Measurements from ENCODE around the gene FBN3. TPM values are rescaled to one million over a fixed set of nuclear protein-coding genes. Genes with fewer than 3 reads are reported as not detected.

Gene FBN3
- total RNA-seq = not detected in 2 replicates

DNA sequence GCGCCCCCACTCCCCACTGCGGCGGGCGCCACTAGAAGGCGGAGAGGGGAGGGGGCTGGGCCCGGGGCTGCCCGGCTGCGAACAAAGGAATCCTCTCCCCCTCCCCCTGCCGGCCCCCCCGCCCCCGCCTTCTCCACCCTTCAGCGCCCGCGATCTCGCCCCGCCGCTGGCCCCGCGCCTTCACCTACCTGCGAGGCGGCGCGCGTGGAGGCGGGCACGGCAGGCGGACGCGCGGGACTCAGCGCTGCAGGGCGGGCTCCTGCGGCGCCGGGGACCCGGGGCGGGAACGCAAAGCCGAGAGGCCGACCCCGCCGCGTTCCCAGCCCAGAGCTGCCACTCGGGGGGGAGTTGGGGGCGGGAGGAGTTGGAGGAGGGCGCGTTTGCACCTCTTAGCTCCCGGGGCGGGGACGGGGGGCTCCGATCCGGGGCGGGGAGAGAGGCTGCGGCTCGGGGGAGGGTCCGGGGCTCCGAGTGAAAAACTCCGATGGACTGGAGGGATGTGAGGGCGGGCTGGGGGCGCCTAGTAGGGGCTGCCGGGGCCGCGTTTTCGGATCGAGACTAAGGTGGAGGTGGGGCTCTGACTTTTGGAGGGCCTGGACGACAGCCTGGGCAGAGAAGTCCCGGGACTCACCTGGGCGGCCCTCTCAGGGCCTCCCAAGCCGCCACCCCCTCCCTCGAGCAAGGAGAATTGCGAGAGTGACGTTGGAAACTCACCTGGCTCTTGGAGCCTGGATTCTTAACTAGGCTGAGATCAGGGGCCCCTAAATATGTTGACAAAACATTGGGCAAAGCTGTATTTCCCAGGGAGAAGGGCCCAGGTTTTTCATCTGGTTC lies at the start of gene FBN3:
Gene FBN3 (minus strand): TSS at position 332 of the 834 bp plus-strand sequence. CDS start 2,112 bp downstream, outside the sequence.

DNA sequence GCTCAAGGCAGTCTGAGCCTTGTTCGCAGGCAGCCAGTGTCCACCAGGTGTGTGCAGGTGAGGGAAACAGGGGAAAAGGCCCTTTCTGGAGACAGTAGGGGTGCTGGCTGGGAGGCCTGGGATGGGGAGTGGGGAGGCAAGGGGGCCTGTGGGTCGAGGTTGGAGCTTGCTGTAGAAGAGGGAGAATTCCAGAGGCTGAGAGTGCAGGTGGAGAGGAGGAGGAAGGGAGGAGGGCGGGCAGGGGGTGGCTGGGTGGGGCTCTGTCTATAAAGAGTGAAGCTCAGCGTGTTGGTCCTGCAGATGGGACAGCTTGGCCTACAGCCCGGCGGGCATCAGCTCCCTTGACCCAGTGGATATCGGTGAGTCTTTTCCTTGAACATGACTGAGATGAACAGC lies 96.9 kb downstream of the FBN3 start, which contains the start of gene CCL25:
Gene CCL25 (plus strand): TSS at position 297 of the 396 bp plus-strand sequence. CDS start 290 bp downstream, outside the sequence.

Other genes starting within 250 kb of the FBN3 start
- gene MAP2K7, start 245.7 kb downstream of the FBN3 start, total RNA-seq = 7.6 and 10.7 TPM in 2 replicates
- 1.2 and 1.7 TPM in 2 replicates for gene TGFBR3L, start 234.8 kb downstream of the FBN3 start, total RNA-seq
- gene SNAPC2, start 229.3 kb downstream of the FBN3 start, total RNA-seq = 10.4 and 17.7 TPM in 2 replicates
- gene CTXN1, start 223.5 kb downstream of the FBN3 start, total RNA-seq = 0.26 and 0.63 TPM in 2 replicates
- 42.4 and 62.0 TPM in 2 replicates for gene TIMM44, start 205.9 kb downstream of the FBN3 start, total RNA-seq
- gene ELAVL1, start 144.0 kb downstream of the FBN3 start, total RNA-seq = 10.2 and 28.5 TPM in 2 replicates
- gene CCL25, start 96.8 kb downstream of the FBN3 start, total RNA-seq = 0.16 TPM in 1 of 2 replicates, not detected in the other
- 1.4 and 10.6 TPM in 2 replicates for gene CERS4, start 59.8 kb upstream of the FBN3 start, total RNA-seq
- gene CD320, start 158.8 kb upstream of the FBN3 start, total RNA-seq = 10.7 and 22.9 TPM in 2 replicates
- 26.0 and 27.7 TPM in 2 replicates for gene NDUFA7, start 171.8 kb upstream of the FBN3 start, total RNA-seq
- 489 and 799 TPM in 2 replicates for gene RPS28, start 171.9 kb upstream of the FBN3 start, total RNA-seq
- gene KANK3, start 193.7 kb upstream of the FBN3 start, total RNA-seq = 0.16 and 0.26 TPM in 2 replicates
- gene ANGPTL4, start 214.6 kb upstream of the FBN3 start, total RNA-seq = 1.7 and 3.0 TPM in 2 replicates
- gene RAB11B, start 240.8 kb upstream of the FBN3 start, total RNA-seq = 73.1 and 78.3 TPM in 2 replicates

All from bronchial smooth muscle cell (primary cell).